Metanephros (tissue), 1 donor: Measurements from ENCODE around the gene ZNF445. TPM values are rescaled to one million over a fixed set of nuclear protein-coding genes. Genes with fewer than 3 reads are reported as not detected.

Experiments used
- total RNA-seq: library from RNA; depleted of rRNA; stranded (reverse); fragments of >200 nt; gene quantifications from one replicate; pipeline ENCODE4 v1.2.3, GENCODE V29; 2014

Gene ZNF445
- total RNA-seq = 23.6 TPM

DNA sequence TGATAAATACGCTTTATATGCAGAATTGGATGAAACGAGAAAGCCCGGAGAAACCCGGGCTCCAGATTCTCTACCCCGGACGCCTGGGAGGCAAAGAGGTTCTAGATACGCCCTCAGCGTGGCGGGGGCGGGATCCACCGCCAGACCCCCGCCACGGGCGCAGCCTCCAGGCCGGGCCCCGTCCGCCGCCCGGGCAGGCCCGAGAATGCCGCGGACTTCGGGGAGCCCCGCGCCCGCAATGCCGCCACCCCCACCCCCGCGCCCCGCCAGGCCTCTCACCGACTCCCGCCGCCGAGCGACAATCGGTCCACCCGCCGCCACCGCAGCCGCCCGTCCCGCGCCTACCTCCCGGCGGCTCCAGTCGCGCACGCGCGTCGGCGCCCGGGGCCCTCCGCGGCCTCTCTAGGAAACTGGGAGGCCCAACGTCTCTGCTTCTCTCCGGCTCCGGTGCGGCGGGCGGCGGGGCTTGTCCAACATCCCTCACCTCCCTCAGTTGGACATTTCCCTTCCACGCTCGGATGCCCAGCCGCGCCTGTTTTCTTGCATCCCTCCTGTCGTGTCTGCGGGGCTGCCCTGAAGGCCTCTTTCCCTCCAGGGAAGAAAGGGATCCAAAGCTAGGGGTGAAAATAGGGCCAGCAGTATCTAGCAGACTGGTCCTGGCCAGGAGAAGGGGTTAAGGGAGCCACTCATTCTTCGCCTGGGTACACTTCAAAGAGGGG lies at the start of gene ZNF445:
TSS of gene ZNF445 (minus strand) at position 359 of the 719 bp plus-strand sequence. CDS start 22,121 bp downstream, outside the sequence.

Other genes with a start within 250 kb of the ZNF445 start
- not detected for gene TOPAZ1, start 235.8 kb downstream of the ZNF445 start, total RNA-seq
- 35.4 TPM for gene TCAIM, start 138.9 kb downstream of the ZNF445 start, total RNA-seq
- gene ZKSCAN7, start 77.5 kb upstream of the ZNF445 start, total RNA-seq = 16.3 TPM
- 8.2 TPM for gene ZNF660, start 107.3 kb upstream of the ZNF445 start, total RNA-seq
- 27.3 TPM for gene ZNF197, start 147.4 kb upstream of the ZNF445 start, total RNA-seq
- gene ZNF35, start 171.1 kb upstream of the ZNF445 start, total RNA-seq = 9.9 TPM
- gene ZNF502, start 235.0 kb upstream of the ZNF445 start, total RNA-seq = 8.0 TPM